Neural cell (in vitro differentiated cells): ENCODE results near the gene STK32A. TPM values are rescaled to one million over a fixed set of nuclear protein-coding genes. Genes with fewer than 3 reads are reported as not detected.

ENCODE experiments used
- H2AFZ ChIP-seq: fragments of 200-600, 300-800 bp; sonication (generic), shearing (Covaris generic); 2 replicates; pipeline ENCODE4 v1.6.0; 2014; ENCODE audit warnings: low read depth, mild to moderate bottlenecking, antibody characterized with exemption, low read length, moderate library complexity
- H3F3A ChIP-seq: fragments of 200-600 bp; shearing (Covaris generic); 2 replicates; pipeline ENCODE4 v1.6.1; 2016; ENCODE audit warnings: mild to moderate bottlenecking, moderate library complexity, mixed read lengths, antibody characterized with exemption, low read length; ENCODE audit not compliant: insufficient read depth, poor library complexity, severe bottlenecking
- H3K27ac ChIP-seq: fragments of 200-600, 300-800 bp; sonication (generic), shearing (Covaris generic); 2 replicates; pipeline ENCODE4 v1.5.1; 2014; ENCODE audit warnings: mild to moderate bottlenecking, low read length, moderate library complexity
- H3K27me3 ChIP-seq: fragments of 300-800, 200-600 bp; sonication (generic), shearing (Covaris generic); 2 replicates; pipeline ENCODE4 v1.6.0; 2014; ENCODE audit warnings: mild to moderate bottlenecking, low read depth, low read length, moderate library complexity; ENCODE audit not compliant: insufficient read depth
- H3K36me3 ChIP-seq: fragments of 300-800, 200-600 bp; sonication (generic), shearing (Covaris generic); 2 replicates; pipeline ENCODE4 v1.5.1; 2014; ENCODE audit warnings: mild to moderate bottlenecking, antibody characterized with exemption, low read length, moderate library complexity; ENCODE audit not compliant: insufficient read depth
- H3K4me2 ChIP-seq: fragments of 300-800, 200-600 bp; sonication (generic), shearing (Covaris generic); 2 replicates; pipeline ENCODE4 v1.6.0; 2014; ENCODE audit warnings: mild to moderate bottlenecking, low read length
- H3K4me3 ChIP-seq: fragments of 300-800, 200-600 bp; sonication (generic), shearing (Covaris generic); 2 replicates; pipeline ENCODE4 v1.5.1; 2014; ENCODE audit warnings: mild to moderate bottlenecking, low read length, moderate library complexity
- H3K79me2 ChIP-seq: fragments of 200-600 bp; shearing (Covaris generic); replicated peaks from 2 replicates; pipeline ENCODE4 v1.6.0; 2014; ENCODE audit warnings: mild to moderate bottlenecking, low read length, moderate library complexity; ENCODE audit not compliant: insufficient read depth
- H3K9ac ChIP-seq: fragments of 300-800, 200-600 bp; sonication (generic), shearing (Covaris generic); 2 replicates; pipeline ENCODE4 v1.6.1; 2016; ENCODE audit warnings: mild to moderate bottlenecking, low read length, mixed read lengths
- H3K9me2 ChIP-seq: fragments of 200-600 bp; shearing (Covaris generic); 2 replicates; pipeline ENCODE4 v1.6.1; 2016; ENCODE audit warnings: mild to moderate bottlenecking, low read length, mixed read lengths; ENCODE audit not compliant: insufficient read depth
- H3K9me3 ChIP-seq: fragments of 200-600, 300-800 bp; sonication (generic), shearing (Covaris generic); 2 replicates; pipeline ENCODE4 v1.6.1; 2016; ENCODE audit warnings: mild to moderate bottlenecking, mixed run types, low read length, moderate library complexity, mixed read lengths
- H4K20me1 ChIP-seq: fragments of 200-600 bp; shearing (Covaris generic); 2 replicates; pipeline ENCODE4 v1.6.1; 2016; ENCODE audit warnings: mild to moderate bottlenecking, mixed run types; ENCODE audit not compliant: insufficient read depth
- EP300 ChIP-seq: fragments of 450-650 bp; conservative IDR thresholded peaks from 2 replicates; pipeline ENCODE4 v1.6.1; 2014; ENCODE audit warnings: antibody characterized with exemption, mild to moderate bottlenecking, moderate library complexity; ENCODE audit not compliant: poor library complexity, severe bottlenecking
- EZH2 ChIP-seq: fragments of 200-600, 300-800 bp; shearing (Covaris generic), sonication (generic); IDR thresholded peaks from 2 replicates; pipeline ENCODE4 v1.6.1; 2014; ENCODE audit warnings: antibody characterized with exemption, low read length, borderline replicate concordance, mild to moderate bottlenecking; ENCODE audit not compliant: insufficient read depth, poor library complexity, severe bottlenecking
- MXI1 ChIP-seq: fragments of 450-650 bp; conservative IDR thresholded peaks from 2 replicates; pipeline ENCODE4 v1.6.1; 2014; ENCODE audit warnings: antibody characterized with exemption, mild to moderate bottlenecking; ENCODE audit not compliant: poor library complexity, severe bottlenecking
- POLR2AphosphoS5 ChIP-seq: IDR thresholded peaks from 2 replicates; pipeline ENCODE4 v1.6.1; 2012
- SMC3 ChIP-seq: fragments of 450-650 bp; conservative IDR thresholded peaks from 2 replicates; pipeline ENCODE4 v1.6.1; 2014; ENCODE audit warnings: antibody characterized with exemption, mild to moderate bottlenecking, moderate library complexity; ENCODE audit not compliant: poor library complexity
- TAF1 ChIP-seq: IDR thresholded peaks from 2 replicates; pipeline ENCODE4 v1.6.1; 2012; ENCODE audit warnings: low read depth
- polyA plus RNA-seq: library from polyadenylated mRNA; depleted of rRNA; stranded (reverse); fragments of >200 nt; gene quantifications from 2 replicates; pipeline ENCODE4 v1.2.3, GENCODE V29; 2014
- TF ChIP-seq, protein P1 (sequence below): IDR thresholded peaks from 2 replicates; pipeline ENCODE4 v1.6.1; 2012; ENCODE audit warnings: borderline replicate concordance
- TF ChIP-seq, protein P2 (sequence below): fragments of 450-650 bp; IDR thresholded peaks from 2 replicates; pipeline ENCODE4 v1.5.1; 2014; ENCODE audit warnings: antibody characterized with exemption, mild to moderate bottlenecking, moderate library complexity; ENCODE audit not compliant: poor library complexity, severe bottlenecking

The STK32A gene
- polyA plus RNA-seq, 1 donor from 2014 or later = 23.1 TPM

DNA sequence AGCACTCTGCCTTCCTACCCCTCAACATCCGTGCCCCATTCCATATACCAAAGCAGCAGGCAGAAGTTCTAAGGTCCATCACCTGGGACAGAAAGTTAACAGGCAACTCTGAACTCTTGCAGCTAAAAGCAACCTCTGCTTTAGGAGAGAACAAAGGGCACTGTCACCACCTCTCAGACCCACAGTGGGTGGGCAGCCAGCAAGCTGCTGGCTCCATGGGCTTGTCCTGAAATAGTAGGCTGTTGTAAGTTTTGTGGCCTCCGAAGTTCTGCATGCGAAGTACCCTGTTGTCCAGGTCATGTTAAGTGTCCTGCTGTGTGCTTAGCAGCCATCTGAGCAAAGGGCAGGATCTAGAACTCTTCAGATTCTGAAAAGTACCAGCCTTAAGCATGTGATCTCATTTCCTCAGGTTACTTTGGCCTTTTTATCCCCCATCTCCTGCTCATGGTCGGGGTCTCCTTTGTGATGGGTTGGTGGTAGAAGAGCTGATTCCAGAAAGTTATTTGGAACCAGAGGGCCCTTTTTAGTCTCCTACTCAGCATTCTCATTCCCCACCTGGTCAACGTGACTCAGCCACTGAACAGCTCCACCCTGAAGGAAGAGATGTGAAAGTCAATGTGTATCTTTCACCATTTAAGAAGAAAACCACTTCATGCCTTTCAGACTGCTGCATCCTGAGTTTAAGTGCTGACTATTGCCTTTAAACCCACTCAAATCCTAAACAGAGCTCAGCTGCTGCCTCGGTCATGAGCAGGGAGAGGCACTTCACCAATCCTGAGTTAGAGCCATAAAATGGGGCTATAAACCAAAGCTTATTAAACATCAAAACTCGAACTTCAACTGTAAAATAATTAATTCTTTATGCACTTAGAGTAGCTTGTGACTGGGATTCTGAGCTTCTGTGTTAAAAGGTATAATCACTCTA lies 153.6 kb downstream of the STK32A start:
- Histone ChIP-seq H3K4me3 (no peak overlapping the region), H3K9me2 (no peaks in the 10 kb centered on the region), H4K20me1 (no peaks in the 10 kb centered on the region), H3K4me2 (no peak overlapping the region), H3K9ac (no peak overlapping the region), H3K27me3 (no peaks in the 10 kb centered on the region), H3K27ac (no peak overlapping the region), H3F3A (peaks cover 12% of the 10 kb centered on the region), H3K79me2 (no peaks in the 10 kb centered on the region), H3K36me3 (peaks cover 16% of the 10 kb centered on the region), H3K9me3 (no peaks in the 10 kb centered on the region), H2AFZ (no peak overlapping the region)
- no peak for TF ChIP-seq EZH2
- TF ChIP-seq TAF1 = no peak
- TF ChIP-seq POLR2AphosphoS5 = peak; percentile 1
- TF ChIP-seq, protein P1, sequence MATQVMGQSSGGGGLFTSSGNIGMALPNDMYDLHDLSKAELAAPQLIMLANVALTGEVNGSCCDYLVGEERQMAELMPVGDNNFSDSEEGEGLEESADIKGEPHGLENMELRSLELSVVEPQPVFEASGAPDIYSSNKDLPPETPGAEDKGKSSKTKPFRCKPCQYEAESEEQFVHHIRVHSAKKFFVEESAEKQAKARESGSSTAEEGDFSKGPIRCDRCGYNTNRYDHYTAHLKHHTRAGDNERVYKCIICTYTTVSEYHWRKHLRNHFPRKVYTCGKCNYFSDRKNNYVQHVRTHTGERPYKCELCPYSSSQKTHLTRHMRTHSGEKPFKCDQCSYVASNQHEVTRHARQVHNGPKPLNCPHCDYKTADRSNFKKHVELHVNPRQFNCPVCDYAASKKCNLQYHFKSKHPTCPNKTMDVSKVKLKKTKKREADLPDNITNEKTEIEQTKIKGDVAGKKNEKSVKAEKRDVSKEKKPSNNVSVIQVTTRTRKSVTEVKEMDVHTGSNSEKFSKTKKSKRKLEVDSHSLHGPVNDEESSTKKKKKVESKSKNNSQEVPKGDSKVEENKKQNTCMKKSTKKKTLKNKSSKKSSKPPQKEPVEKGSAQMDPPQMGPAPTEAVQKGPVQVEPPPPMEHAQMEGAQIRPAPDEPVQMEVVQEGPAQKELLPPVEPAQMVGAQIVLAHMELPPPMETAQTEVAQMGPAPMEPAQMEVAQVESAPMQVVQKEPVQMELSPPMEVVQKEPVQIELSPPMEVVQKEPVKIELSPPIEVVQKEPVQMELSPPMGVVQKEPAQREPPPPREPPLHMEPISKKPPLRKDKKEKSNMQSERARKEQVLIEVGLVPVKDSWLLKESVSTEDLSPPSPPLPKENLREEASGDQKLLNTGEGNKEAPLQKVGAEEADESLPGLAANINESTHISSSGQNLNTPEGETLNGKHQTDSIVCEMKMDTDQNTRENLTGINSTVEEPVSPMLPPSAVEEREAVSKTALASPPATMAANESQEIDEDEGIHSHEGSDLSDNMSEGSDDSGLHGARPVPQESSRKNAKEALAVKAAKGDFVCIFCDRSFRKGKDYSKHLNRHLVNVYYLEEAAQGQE = no peak
- no peak for TF ChIP-seq SMC3

DNA sequence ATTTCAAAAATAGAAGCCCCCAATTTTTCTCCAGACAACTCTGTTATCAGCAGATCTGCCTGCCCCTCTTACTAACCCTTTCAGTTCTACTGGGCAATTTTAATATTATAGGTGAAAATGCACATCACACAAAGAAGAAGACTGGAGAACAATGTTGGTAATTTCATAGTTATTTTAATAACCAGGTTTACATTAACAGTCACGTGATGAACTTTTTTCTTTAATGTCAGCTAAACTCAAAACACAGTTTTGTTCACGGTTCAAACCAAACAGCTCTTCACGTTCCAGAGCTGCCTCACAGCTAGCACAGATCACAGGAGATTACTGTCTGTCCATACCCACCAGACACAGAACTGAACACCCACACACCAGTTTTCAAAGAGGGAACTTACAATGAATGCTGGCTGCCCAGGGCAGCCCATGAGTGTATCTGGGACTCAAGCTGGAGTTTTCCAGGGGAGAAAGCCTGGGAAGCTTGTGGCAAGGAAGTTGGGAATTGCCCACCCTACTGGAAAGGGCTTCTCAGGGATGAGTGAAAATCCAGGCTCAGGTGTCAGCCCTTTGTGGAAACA lies 155.9 kb downstream of the STK32A start:
- Histone ChIP-seq H3K9me3 (no peaks in the 10 kb centered on the region), H3K9ac (no peak overlapping the region), H3K27ac (no peak overlapping the region), H4K20me1 (no peaks in the 10 kb centered on the region), H3K4me2 (no peak overlapping the region), H3K9me2 (no peaks in the 10 kb centered on the region), H3K36me3 (peaks cover 27% of the 10 kb centered on the region), H2AFZ (no peak overlapping the region), H3F3A (peaks cover 12% of the 10 kb centered on the region), H3K79me2 (no peaks in the 10 kb centered on the region), H3K27me3 (no peaks in the 10 kb centered on the region), H3K4me3 (no peak overlapping the region)
- TF ChIP-seq, protein P1 = no peak
- TF ChIP-seq POLR2AphosphoS5 (no peak), MXI1 (no peak), TAF1 (no peak), EP300 (no peak)
- TF ChIP-seq, protein P2, sequence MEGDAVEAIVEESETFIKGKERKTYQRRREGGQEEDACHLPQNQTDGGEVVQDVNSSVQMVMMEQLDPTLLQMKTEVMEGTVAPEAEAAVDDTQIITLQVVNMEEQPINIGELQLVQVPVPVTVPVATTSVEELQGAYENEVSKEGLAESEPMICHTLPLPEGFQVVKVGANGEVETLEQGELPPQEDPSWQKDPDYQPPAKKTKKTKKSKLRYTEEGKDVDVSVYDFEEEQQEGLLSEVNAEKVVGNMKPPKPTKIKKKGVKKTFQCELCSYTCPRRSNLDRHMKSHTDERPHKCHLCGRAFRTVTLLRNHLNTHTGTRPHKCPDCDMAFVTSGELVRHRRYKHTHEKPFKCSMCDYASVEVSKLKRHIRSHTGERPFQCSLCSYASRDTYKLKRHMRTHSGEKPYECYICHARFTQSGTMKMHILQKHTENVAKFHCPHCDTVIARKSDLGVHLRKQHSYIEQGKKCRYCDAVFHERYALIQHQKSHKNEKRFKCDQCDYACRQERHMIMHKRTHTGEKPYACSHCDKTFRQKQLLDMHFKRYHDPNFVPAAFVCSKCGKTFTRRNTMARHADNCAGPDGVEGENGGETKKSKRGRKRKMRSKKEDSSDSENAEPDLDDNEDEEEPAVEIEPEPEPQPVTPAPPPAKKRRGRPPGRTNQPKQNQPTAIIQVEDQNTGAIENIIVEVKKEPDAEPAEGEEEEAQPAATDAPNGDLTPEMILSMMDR = no peak
